ENCODE results near the gene RBX1.
"Not testable (repeated sequence)": the region's sequence is repeated elsewhere in the genome, so short reads cannot be mapped to it uniquely, and the experiment has no call there.

The RBX1 gene

DNA sequence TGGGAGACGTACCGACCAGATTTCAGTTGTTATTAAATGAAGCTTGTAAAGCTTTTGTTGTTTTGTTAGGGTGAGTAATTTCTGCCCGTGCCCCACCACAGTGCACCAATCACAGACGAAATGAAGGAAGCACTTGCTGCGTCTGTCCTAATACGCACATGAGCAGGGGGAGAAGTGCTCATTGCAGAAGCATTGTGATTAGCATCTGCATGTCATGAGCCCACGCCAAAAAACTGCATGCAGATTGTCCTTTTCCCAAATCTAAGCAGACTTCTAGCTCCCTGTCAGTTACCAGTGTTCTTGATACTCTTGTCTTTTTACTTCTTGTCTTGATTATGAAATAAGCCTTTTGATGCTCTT lies 15.5 kb downstream of the RBX1 start:
- Histone ChIP-seq H3K4me3 (no peak overlapping the region), H3K27ac (no peak overlapping the region)

DNA sequence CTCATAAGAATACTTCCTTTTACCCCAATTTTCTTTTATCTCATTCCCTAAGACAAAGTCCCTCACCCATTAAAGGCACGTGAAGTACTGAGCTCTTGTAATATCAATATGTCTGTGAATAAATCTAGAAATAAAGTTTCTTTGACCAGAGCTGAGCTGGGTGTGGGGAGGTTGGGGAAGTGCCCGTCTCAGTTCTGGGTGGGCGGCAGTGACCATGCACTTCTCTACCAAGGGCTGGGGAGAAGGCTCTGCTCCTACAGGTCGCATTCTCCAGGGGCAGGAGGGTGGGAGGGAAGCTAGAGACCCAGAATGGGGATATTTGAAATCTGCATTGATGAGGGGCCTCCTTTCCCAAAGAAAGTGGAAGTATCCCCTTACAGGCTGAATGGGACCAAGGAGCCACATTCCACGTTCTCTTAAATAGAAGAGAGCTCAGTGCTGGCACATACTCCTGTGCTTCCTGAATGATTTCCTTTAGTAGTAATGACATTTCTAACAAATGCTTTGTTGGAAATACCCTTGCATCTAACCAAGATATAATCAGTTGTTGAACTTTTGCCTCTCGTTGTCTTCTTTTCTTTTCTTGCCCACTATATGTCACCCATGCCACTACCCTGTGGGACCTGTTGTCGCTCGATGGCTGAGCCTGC lies 16.1 kb downstream of the RBX1 start:
- Histone ChIP-seq H3K27ac (no peak overlapping the region), H3K4me3 (no peak overlapping the region)

DNA sequence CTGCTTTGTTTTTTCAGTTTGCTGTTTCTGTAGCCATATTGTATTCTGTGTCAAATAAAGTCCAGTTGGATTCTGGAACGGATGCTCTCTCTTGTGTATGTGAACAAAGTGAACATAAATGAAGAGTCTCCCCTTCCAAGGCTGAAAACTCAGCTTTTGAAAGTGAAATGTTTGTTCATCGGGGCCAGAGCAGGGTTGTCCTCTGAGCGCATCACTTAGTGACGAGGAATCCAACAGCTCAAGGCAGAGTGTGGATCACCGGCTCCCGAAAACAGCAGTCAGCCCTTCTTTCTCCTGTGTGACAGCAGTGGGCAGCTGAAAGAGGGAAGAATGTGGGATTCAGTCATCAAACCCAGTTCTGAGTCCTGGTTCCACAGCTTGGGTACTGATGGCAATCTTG lies 21.4 kb downstream of the RBX1 start:
- no peak overlapping the region for H3K4me3 ChIP-seq
- no peak overlapping the region for H3K27ac ChIP-seq

DNA sequence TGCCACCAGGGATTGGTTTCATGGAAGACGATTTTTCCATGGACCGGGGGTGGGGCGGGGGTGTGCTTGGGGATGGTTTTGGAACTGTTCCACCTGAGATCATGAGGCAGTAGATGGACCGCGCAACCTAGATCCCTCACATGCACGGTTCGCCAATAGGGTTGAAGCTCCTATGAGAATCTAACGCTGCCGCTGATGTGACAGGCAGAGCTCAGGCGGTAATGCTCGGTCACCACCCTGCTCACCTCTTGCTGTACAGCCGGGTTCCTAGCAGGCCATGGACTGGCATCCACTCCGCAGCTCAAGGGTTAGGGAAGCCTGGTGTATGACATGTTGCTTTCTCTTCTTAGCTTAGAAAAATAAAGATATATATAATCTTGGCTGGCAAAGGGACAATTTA lies 22.0 kb downstream of the RBX1 start:
- Histone ChIP-seq H3K27ac (no peak overlapping the region), H3K4me3 (no peak overlapping the region)

DNA sequence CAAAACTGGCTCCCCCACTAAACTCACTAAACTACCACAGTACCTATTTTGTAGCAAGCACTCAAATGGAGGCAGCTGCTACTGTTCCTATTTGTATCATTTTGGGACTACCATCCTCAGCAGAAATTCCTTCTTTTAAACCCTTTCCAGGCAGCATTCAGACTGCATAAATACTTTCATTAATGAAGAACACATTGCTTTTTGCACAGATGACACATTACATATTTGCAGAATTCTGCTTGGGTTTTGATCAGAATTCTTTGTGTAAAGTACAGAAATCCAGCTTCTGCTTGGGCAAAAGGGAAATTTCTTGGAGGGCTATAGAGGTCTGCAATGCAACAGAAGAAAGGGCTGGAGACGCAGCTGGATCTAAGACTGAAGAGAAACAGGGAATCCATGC lies 24.2 kb downstream of the RBX1 start:
- H3K27ac ChIP-seq: peak overlapping the region in 3 of 21 experiments; percentile 7 to 16 (median 13)
- H3K4me3 ChIP-seq: no peak overlapping the region

DNA sequence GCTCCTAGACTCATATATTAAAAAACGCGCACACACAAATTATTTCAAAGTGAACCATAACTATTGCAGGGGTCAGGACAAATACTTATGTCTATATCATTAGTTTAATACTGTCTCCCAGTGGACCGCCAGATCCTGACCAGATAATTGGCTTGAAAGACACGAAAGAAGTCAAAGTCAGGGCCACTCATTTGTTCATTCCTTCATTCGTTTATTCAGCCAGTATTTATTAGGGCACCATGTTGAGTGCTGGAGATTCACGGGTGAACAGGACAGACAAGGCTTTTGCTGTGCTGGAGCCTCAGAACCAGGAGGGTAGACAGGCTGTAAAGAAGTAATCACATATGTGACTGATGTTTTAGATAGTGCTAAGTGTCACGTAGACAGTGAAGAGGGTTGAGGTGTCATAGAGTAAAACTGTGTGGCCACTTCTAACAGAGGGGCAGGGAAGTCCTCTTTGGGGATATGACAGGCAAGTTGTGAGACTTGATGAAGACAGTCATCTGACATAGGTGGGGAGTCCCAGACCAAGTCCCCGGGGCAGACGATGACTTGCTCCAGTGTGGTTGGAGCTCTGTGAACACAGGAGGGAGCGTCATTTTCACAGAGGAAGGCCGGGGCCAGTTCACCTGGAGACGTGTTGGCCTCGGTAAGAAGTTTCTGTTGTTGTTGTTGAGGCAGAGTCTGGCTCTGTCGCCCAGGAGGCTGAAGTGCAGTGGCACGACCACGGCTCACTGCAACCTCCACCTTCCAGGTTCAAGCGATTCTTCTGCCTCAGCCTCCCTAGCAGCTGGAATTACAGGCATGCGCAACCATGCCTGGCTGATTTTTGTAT lies 25.9 kb downstream of the RBX1 start:
- H3K4me3 ChIP-seq: no peak overlapping the region

DNA sequence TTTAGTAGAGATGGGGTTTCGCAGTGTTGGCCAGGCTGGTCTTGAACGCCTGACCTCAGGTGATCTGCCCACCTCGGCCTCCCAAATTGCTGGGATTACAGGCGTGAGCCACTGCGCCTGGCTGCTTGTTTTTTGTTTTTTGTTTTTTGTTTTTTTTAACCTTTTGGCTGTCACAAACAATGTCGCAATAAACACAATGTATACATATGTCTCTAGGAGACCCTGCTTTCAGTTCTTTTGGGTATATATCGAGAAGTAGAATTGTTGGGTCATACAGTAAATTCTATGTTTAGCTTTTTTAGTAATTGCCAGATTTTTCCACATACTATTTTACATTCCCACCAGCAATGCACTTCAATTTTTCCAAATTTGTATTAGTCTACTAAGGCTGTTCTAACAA lies 28.0 kb downstream of the RBX1 start:
- Histone ChIP-seq H3K27ac (no peak overlapping the region), H3K4me3 (no peak overlapping the region)

More for the DNA sequence above, 25.9 kb downstream of the RBX1 start:
- H3K27ac ChIP-seq: no peak overlapping the region

DNA sequence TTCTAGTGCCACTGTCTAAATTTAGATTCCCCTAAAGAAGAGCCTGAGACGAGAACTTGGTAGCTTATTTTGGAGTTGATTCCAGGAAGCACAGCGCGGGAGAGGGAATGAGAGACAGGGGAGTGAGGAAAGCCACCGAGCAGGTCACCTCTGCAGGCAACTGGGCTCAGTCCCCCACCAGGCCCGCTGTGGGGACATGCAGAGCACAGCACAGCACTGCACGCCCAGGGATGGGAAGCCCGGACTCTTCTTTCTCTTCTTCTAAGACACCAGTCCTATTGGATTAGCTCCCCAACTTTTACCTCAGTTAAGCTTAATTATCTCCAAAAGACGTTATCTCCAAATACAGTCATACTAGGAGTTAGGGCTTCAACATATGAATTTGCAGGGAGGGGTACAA lies 28.7 kb downstream of the RBX1 start:
- no peak overlapping the region for H3K4me3 ChIP-seq
- no peak overlapping the region for H3K27ac ChIP-seq

DNA sequence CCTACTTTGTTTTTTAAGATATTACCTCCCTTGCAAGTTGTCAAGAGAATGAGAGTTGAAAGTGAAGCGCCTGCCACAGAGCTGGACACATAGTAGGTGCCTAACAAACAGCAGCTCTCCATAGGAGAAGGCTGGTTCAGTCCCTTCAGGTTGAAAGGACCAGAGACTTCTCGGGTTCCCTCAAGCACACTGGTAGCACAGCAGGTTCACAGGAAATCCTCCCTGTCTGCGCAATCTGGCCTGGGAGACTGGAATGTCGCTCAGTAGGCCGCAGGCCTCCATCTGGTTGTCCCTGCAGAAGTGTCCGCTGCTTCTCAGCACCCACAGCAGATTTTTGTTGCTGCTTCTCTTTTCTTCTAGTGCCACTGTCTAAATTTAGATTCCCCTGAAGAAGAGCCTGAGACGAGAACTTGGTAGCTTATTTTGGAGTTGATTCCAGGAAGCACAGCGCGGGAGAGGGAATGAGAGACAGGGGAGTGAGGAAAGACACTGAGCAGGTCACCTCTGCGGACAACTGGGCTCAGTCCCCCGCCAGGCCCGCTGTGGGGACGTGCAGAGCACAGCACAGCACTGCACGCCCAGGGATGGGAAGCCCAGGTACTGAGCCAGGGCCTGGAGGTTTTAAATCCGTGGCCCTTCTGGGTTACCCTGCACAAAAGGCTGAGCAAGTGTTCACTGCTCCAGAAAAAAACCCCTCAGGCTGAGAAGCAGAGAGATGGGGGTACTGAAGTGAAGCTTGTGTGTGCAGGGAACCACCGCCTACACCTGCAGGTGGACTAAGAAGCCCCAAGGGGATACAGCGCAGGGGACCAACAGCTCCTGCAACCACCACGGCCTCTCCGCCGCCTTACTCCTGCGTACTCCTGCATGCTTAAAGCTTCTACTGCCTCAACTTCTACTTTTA lies 31.6 kb downstream of the RBX1 start:
- Histone ChIP-seq H3K27ac (peak overlapping the region in 1 of 21 experiments; percentile 17), H3K4me3 (no peak overlapping the region)

DNA sequence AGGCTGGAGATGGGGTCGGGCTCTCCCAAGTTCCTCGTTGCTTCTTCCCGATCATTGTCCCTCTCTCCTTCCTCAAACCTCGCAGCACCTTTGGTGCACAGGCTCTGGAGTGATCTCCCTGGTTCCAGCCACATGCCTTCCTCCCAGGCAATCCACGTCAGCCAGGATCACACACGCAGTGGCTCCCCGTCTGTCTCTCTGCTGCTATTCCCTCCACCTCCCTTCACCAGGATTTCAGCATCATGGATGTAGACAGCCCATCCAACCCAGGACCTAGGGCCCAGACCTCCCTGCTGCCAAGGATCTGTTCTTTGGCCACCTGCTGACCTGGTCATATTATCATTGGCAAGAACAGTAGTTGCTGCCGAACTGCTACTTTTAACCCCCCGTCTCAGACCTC lies 40.1 kb downstream of the RBX1 start:
- Histone ChIP-seq H3K4me3 (no peak overlapping the region), H3K27ac (no peak overlapping the region)

DNA sequence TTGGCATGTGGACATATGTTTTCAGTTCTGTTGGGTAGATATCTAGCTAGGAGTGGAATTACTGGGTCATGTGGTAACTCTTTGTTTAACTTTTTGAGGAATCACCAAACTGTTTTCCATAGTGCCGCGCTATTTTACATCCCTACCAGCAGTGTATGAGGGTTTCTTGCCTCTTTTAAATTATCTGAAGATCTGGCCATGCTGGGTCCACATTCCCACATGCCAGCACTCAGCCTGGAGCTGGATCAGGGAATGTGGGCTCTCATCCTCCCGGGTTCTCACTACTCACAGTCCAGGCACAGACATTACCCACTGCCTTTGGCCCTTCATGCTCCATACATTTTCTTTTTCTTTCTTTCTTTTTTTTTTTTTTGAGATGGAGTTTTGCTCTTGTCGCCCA lies 44.6 kb downstream of the RBX1 start:
- H3K27ac ChIP-seq: no peak overlapping the region
- H3K4me3 ChIP-seq: no peak overlapping the region

DNA sequence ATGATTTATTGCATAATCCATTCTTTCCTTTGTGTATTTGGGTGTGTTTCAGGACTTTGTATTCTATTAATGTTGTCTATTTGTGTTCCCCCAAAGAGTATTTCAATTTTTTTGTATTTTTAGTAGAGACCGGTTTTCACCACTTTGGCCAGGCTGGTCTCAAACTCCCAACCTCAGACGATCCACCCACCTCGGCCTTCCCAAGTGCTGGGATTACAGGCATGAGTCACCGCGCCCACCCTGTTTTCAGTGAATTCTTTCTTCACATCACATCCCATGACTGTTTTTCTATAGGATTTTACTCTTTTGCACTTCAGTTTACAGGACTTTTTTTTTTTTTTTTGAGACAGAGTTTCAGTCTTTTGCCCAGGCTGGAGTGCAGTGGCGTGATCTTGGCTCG lies 46.3 kb downstream of the RBX1 start:
- Histone ChIP-seq H3K4me3 (no peak overlapping the region), H3K27ac (no peak overlapping the region)

DNA sequence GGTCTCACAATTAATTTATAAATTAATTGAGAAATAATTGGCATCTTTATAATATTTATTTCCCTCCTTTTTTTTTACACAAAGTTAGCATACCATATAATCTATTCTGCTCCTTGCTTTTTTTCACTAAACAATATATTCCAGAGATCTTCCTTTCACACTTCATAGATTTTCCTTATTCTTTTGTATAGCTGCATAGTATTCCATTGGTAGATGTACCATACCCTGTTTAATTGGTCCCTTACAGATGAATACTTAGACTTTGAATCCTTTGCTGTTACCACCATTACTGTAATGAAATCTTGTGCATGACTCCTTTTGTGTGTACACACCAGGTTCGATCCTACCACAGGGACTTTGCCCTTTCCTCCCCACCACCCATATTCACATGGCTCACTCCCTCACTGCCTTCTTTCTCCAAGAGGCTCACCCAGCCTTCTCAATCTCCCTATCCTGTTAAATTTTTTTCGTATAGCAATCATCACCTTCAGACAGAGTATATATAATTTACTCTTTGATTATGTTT lies 48.9 kb downstream of the RBX1 start:
- no peak overlapping the region for H3K27ac ChIP-seq
- no peak overlapping the region for H3K4me3 ChIP-seq

DNA sequence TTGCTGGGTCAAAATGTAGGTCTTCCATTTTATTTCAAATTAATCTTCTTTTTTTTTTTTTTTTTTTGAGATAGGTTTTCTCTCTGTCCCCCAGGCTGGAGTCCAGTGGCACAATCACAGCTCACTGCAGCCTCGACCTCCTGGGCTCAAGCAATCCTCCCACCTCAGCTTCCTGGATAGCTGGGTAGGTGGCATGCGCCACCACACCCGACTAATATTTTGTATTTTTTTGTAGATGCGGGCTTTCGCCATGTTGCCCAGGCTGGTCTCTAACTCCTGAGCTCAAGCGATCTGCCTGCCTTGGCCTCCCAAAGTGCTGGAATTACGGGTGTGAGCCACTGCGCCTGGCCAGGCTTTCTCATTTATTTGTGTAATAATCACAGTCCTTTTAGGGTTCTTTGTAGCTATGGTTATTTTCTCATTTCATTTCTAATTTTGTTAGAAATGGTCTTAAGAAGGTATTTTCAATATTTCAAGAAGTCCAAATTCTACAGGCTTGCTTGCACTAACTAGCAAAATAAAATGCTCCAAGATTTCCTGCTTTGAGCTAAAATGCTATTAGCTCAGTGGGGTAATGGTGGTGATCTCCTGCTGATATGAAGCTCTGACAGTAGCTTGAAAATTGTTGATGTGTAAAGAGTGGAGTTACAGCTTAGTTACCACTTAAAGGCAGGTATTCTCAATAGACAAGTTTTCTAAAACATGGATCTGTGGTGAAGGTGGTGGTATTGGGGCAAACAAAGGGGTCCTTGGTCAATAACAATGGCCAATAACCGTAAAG lies 50.0 kb downstream of the RBX1 start:
- Histone ChIP-seq H3K27ac (no peak overlapping the region), H3K4me3 (no peak overlapping the region)

DNA sequence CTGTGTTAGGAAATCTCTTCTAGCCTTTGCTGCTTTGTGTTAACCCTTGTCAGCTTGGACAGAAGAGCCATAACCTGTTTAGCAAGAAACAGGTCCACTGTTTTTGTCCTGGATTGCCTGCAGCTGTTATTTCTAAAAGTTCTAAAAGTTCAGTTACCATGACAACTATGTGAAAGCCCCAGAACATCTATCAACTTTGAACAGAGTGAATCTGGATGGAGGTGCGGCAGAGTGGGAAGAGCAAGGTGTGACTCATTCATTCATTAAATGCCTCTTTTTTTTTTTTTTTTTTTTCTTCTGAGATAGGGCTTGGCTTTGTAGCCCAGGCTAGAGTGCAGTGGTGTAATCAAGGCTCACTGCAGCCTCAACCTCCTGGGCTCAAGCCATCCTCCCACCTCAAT lies 50.5 kb downstream of the RBX1 start:
- no peak overlapping the region for H3K4me3 ChIP-seq
- no peak overlapping the region for H3K27ac ChIP-seq

DNA sequence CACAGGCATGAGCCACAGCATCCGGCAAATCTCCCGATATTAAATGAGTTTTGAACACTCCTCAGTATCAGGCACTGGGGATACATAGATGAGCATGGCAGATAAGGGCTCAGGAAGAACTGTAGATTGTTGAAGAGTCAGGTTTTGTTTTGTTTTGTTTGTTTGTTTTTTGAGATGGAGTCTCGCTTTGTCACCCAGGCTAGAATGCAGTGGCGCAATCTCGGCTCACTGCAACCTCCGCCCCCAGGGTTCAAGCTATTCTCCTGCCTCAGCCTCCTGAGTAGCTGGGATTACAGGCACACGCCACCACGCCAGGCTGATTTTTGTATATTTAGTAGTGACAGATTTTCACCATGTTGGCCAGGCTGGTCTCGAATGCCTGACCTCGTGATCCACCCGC lies 51.2 kb downstream of the RBX1 start:
- not testable (repeated sequence) for H3K4me3 ChIP-seq
- peak overlapping the region in 6 of 21 experiments; percentile 5 to 42 (median 24) for H3K27ac ChIP-seq

DNA sequence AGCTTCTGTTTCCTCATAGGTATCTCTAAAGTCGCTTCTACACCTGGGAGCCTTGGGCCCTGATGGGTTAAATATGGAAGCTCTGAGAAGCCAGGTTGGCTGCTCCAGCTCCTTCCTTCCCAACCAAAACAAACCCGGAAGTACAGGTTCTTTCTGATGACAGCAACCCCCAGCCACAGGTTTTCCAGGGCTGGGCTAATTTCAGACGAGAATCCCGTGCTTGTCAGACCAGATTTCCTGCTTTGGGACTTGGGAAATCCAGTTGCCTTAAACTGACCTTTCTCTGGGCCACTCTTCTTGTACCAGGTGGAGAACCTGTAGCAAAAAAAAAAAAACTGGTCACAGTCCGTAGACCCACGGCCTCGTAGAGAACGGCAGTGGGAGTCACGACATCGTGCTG lies 51.9 kb downstream of the RBX1 start:
- Histone ChIP-seq H3K27ac (peak overlapping the region in 5 of 21 experiments; percentile 5 to 42 (median 24)), H3K4me3 (no peak overlapping the region)

DNA sequence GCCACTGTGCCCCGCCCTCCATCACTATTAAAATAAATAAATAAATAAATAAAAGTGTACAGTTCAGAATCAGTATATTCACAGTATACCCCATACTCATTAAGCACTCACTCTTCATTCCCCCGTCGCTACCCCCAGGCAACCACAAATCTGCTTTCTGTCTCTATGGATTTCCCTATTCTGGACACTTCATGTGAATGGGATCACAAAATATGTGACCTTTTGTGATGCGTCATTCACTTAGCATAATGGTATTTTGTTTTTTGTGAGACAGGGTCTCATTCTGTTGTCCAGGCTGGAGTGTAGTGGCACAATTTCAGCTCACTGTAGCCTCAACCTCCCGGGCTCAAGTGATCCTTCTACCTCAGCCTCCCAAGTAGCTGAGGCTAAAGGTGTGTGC lies 52.8 kb downstream of the RBX1 start:
- H3K27ac ChIP-seq: no peak overlapping the region
- H3K4me3 ChIP-seq: no peak overlapping the region

DNA sequence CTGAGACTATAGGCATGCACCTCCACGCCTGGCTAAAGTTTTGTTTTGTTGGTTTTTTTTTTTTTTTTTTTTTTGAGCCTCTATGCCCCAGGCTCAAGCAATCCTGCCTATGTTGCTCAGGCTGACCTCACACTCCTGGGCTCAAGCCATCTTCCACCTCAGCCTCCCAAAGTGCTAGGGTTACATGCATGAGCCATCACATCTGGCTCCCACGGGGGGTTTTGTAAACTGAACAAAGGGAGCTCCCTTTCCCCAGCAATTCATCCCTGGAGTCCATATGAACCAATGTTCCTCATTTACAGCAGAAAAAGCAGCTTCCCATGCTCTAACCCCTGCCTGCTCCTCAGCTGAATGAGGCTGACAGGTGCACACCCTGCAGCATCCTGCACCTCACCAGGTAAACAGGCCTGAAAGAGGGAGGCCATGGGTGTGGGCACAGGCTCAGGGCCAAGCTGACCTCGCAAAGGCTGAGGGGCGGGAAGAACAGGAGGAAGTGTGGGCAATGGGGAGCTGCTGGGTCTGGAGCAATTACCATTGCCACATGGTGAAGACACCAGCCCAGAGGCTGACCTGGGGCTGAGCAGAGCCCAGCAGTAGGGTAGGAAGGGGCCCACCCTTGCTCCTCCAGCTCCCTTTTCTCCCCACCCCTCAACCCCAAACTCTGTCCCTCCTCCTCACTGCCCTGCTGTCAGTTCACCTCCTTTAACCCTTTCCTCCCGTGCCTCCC lies 58.2 kb downstream of the RBX1 start:
- Histone ChIP-seq H3K4me3 (no peak overlapping the region), H3K27ac (no peak overlapping the region)

All from skin epidermis (tissue), 12 donors.